Skin of body (tissue), 2 donors: ENCODE results near the gene UBE2L6. TPM values are rescaled to one million over a fixed set of nuclear protein-coding genes. Genes with fewer than 3 reads are reported as not detected.
"Not testable (repeated sequence)": the region's sequence is repeated elsewhere in the genome, so short reads cannot be mapped to it uniquely, and the experiment has no call there.

Experiments
- DNase-seq: peaks from one replicate; lab custom pipeline; 2025; lab: John Stamatoyannopoulos, UW
- total RNA-seq: library from RNA; depleted of rRNA; stranded (reverse); fragments of >200 nt; gene quantifications from one replicate; pipeline ENCODE4 v1.2.3, GENCODE V29; 2014

UBE2L6 gene
- total RNA-seq, 1 donor from 2014 or later: 9.9 TPM

DNA sequence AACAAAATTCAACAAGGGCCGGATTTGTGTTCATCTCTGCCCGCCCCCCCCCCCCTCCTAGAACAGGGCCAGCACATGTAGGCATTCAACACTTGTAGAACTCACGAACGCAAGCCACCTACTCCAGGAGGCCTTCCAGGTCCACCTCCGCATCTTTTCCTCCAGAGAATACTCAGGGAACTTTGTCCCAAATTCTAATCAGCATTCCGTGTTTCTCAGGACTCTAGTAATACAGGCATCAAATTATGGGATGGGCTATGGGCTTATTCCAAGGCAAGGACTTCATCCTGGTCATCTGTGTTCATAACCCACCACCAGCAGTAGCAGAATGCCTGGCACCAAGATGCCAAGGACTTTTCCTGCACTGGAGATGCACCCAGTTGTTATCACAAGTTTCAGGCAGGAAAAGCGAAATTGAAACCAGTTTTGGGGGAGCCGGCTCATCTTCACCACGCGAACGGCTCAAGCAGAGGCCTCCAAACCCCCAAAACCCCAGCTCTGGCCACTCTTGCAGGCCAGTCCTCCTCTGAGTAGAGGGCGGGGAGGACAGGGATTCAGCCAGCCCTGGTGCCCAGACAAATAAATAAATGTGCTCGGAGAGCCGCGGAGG is 462 bp downstream of the UBE2L6 start:
- no peak for DNase-seq

GRCh38 chr11:57566005-57566904 is 1.2 kb downstream of the UBE2L6 start:
- no peak for DNase-seq

- DNase-seq: no peak
These were observed 4.9 kb downstream of the UBE2L6 start for GRCh38 chr11:57562596-57562995.

DNA sequence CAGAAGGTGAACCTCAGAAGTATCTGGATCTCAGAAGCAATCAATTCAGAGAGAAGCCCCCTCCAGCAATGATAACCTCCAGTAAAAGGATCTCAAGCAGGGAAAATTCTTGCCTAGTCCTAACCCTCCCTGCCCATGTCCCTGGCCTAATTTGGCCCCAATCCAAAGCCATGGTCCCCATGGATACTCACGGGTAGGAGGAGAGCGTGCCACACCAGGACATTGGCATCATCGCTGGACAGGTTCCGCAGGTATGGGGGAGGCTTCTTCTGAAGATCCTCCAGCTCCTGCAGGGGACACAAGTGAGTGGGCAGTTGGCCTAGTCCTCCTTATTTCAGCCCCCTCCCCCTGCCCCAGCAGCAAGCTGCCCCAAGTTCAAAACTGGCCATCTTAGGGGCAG is 7.3 kb downstream of the UBE2L6 start:
- DNase-seq: no peak

DNA sequence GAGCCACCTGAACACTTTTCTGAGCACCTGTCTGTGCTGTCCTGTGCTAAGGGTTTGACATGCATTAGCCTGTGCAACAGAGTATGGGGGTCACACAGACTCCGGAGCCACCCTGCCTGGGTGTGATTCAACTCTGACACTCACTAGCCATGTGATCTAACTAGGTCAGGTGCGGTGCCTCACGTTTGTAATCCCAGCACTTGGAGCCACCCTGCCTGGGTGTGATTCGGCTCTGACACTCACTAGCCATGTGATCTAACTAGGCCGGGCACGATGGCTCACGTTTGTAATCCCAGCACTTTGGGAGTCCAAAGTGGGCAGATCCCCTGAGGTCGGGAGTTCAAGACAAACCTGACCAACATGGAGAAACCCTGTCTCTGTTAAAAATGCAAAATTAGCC is 11.4 kb downstream of the UBE2L6 start:
- DNase-seq: no peak

DNA sequence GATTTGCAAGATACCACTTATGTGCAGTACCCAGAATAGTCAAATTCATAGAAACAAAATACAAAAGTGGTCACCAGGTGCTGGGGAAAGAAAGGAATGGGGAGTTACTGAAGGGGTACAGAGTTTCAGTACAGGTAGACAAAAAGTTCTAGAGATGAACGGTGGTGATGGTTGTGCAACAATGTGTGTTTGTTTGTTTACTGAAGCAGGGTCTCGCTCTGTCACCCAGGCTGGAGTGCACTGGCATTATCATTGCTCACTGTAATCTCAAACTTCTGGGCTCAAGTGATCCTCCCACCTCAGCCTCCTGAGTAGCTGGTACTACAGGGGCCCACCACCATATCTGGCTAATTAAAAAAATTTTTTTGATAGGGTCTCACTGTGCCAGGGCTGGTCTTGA is 12.1 kb downstream of the UBE2L6 start:
- no peak for DNase-seq

GRCh38 chr11:57552479-57552878 is 15.0 kb downstream of the UBE2L6 start:
- DNase-seq: no peak

GRCh38 chr11:57551941-57552340 is 15.5 kb downstream of the UBE2L6 start:
- no peak for DNase-seq

DNA sequence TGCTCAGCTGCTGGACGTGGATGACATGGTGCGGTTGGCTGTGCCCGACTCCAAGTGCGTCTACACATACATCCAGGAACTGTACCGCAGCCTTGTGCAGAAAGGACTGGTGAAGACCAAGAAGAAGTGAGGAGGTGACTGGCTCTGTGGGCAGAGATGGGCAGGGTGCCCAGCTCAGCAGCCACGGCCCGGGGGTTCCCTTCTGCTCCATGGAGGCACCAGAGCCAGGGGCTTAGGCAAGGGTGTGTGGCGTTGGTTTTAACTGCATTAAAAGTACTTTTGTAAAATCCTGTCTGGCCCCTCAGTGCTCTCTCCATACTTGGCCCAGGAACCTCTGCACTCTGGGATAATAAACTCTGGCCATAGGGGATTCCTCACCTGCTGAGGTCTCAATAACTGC is 17.5 kb downstream of the UBE2L6 start:
- DNase-seq: no peak

DNA sequence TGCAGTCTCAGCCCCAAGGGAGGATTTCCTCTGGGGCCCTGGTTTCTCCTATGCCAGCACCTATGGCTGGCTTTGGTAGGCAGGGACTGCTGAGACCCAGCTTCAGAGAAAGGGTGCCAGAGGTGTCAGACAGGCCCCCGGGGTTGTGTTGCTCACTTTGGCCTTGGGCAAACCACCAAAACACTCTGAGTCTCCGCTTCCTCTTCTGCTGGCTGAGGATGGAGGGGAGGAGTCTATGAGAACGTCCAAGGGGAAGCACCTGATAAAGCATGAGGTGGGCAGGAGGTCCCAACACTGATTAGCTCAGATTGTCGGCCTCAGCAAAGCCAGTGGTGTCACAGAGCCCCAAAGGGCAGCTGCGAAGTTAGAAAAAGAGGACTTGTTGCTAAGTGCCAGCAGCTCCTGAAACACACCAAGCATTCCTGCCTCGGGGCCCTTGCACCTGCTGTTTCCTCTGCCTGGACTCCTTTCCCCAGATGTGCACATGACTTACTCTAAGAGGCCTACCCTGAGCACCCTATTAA is 19.6 kb downstream of the UBE2L6 start:
- DNase-seq: no peak

DNA sequence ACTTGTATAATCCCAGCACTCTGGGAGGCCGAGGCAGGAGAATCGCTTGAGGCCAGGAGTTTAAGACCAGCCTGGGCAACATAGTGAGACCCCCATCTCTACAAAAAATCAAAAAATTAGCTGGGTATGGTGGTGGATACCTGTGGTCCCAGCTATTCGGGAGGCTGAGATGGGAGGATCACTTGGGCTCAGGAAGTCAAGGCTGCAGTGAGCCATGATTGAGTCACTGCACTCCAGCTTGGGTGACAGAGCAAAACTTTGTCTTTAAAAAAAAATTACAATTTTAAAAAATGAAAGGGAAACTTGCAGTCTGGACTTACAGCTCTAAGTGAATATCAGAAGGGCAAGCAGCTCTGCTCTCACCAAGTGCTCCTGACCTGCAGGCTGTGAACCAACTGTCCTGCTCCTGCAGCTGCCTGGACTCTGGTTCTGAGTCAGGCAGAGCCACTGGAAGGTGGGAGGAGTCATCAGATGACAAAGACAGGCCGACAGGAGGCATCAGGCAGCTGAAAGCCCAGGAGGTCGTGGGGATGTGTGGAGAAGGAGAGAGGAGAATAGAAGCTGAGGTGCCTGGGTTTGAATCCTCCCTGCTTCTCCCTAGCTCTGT is 20.5 kb downstream of the UBE2L6 start:
- DNase-seq: no peak

- no peak for DNase-seq
These were observed 21.0 kb downstream of the UBE2L6 start for GRCh38 chr11:57546451-57546850.

- no peak for DNase-seq
These were observed 21.6 kb downstream of the UBE2L6 start for GRCh38 chr11:57545883-57546282.

DNA sequence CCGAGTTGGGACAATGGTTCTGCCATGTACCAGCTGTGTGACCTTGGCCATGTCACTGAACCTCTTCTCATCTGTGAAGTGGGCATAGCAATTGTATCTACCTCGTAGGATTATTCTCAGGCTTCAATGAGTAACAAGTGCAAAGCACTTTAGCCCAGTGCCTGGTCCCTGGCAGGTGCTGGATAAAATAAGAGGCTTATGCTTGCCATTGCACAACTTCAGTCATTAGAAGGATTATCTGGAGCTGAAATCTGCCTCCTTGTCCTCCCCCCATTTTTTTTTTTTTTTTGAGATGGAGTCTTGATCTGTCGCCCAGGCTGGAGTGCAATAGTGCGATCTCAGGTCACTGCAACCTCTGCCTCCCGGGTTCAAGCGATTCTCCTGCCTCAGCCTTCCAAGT is 22.9 kb downstream of the UBE2L6 start:
- no peak for DNase-seq

DNA sequence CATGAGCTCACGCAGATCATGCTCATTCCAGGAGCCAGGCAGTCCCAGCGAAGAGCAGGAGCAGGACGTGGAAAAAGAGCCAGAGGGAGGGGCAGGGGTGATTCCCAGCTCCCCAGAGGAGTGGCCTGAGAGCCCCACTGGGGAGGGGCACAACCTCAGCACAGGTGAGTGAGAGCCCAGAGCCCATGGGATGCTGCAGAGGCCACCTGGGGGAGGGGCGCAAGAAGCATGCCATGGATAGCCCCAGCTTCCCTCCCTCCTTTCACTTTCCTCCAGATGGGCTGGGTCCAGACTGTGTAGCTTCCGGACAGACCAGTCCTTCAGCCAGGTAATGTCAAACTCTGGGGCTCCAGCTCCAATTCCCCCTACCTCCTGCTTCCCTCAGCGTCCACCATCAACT is 23.9 kb downstream of the UBE2L6 start:
- no peak for DNase-seq

DNA sequence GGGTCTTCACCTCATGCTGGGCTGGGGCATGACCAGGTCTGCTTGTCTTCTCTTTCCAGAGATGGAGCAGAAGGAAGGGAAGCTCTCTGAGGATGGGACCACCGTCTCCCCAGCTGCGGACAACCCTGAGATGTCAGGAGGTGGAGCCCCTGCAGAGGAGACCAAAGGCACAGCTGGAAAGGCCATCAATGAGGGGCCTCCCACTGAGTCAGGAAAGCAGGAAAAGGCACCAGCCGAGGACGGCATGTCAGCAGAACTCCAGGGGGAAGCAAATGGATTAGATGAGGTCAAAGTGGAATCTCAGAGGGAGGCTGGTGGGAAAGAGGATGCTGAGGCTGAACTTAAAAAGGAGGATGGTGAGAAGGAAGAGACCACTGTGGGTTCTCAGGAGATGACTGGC is 24.9 kb downstream of the UBE2L6 start:
- DNase-seq: no peak

- DNase-seq: no peak
These were observed 26.3 kb downstream of the UBE2L6 start for GRCh38 chr11:57541169-57541568.

- no peak for DNase-seq
These were observed 28.1 kb downstream of the UBE2L6 start for GRCh38 chr11:57539342-57539741.

DNA sequence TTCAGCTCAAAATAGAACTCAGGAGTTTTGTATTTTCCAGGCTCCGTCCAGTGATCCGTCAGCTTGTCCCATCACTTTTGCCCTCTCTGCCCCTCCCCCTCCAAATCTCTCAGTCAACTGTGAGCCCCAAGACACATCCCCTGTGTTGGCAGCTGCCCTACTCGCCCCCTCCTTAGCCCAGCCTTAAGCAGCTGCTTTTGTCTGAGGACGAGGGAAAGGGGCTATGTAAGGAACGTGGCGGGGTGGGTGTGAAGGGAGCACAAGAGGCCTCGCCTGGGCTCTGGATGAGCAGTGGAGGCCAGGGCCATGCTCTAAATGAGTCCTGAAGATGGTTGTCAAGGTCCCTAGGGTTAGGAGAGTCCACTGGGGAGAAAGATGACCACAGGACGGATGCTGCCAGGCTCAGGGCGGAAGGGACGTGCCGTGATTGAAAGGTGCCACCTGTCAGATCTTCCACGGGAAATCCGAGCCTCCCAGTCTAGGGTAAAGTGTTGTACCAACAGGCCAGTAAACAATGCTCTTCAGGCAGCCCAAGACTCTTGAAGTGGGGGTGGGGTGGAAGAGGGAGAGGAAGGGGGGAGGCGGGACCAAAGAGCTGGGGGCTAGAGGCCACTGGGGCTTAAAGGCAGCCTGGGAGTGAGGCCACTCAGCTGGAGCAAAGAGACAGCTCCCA is 30.4 kb downstream of the UBE2L6 start, which contains the start of gene SMTNL1:
Gene SMTNL1, plus strand, starts transcription at position 649 of the 673 bp plus-strand sequence. CDS start 5,048 bp downstream, outside the sequence.
- no peak for DNase-seq

DNA sequence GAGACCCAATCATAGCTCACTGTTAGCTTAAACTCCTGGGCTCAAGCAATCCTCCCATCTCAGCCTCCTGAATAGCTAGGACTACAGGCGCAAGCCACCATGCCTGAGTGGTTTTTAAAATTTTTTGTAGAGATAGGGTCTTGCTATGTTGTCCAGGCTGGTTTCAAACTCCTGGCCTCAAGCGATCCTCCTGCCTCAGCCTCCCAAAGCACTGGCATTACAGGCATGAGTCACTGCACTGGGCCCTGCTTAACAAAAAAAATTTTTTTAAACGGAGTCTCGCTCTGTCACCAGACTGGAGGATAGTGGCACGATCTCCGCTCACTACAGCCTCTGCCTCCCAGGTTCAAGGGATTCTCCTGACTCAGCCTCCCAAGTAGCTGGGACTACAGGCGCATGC is 33.0 kb downstream of the UBE2L6 start:
- not testable (repeated sequence) for DNase-seq
